Measurements from ENCODE around the gene DEPP1. TPM values are rescaled to one million over a fixed set of nuclear protein-coding genes. Genes with fewer than 3 reads are reported as not detected.

The DEPP1 gene
- total and polyA plus RNA-seq, 2 of the 13 experiments (the other 11 are each of a cell fraction or from before 2014, with no cell fraction given): 14.8 to 270 TPM

GRCh38 chr10:44969854-44970253 lies 8.8 kb downstream of the DEPP1 start:
- in situ Hi-C loops (cut with HindIII; ENCODE audit: extremely low pct_ligation_motif_present, low pct_unique_long_range_greater_than_20kb) (loop anchor here (25.0 kb wide), 1 partner anchor 1558 kb away; the partner anchor contains the start of gene HNRNPF), intact Hi-C loops (cut with micrococcal nuclease; ENCODE audit: unreplicated experiment) (no loop called here)
- peaks cover 39% of the 10 kb centered on the region for H3K79me2 ChIP-seq (ENCODE audit: insufficient read depth, low read length)
- H3K4me3 ChIP-seq (replicated peaks in 1 of 3; ENCODE audit: insufficient read depth in 1 of 3, low read depth in 2 of 3, low read length in 3 of 3): no peak overlapping the region
- peaks cover 19 to 46% of the 10 kb centered on the region in 2 experiments; a peak in 4 of 5 replicates for H3K36me3 ChIP-seq (replicated peaks in 1 of 2; ENCODE audit: control insufficient read depth in 1 of 2, insufficient read depth in 2 of 2, low read length in 2 of 2)
- peaks cover 52% of the 10 kb centered on the region for H3K4me1 ChIP-seq (ENCODE audit: insufficient read depth, low read length)
- no peak overlapping the region for H3K4me2 ChIP-seq (ENCODE audit: low read depth, low read length)
- DNase-seq (ENCODE audit: low spot score) (no peak), FAIRE-seq (no peak), ATAC-seq (no peak)
- POLR2A ChIA-PET: no interaction called here
- H3K9me3 ChIP-seq (ENCODE audit: low read length): no peaks in the 10 kb centered on the region
- no peak overlapping the region for H3K27ac ChIP-seq (ENCODE audit: extremely low read length, insufficient read depth, low read length)
- H3K27me3 ChIP-seq (ENCODE audit: control insufficient read depth in 1 of 2, insufficient read depth in 2 of 2, low read length in 2 of 2): no peaks in the 10 kb centered on the region
- CTCF ChIA-PET (ENCODE audit: low intra/inter-chr PET ratio, low total read pairs): no interaction called here
- peaks cover 15% of the 10 kb centered on the region; the same call in 1 of the 2 replicates for H4K20me1 ChIP-seq (ENCODE audit: insufficient read depth, low read length)
- H3K9ac ChIP-seq (ENCODE audit: insufficient read depth, low read depth, low read length): no peak overlapping the region
- 100% methylated on average over 3 of the region's 9 CpGs for WGBS (ENCODE audit: low lambda C conversion rate)
- H2AFZ ChIP-seq (ENCODE audit: low read length): no peak overlapping the region
- no TSS peak for BruUV-seq (replicated peaks)
- TF ChIP-seq GTF2F1 (IDR thresholded peaks at IDR 0.05; ENCODE audit: low read length) (no peak), DZIP1 (CRISPR knock-in tag; IDR thresholded peaks at IDR 0.05) (no peak), ZNF530 (CRISPR knock-in tag; IDR thresholded peaks at IDR 0.05; ENCODE audit: low read depth) (no peak), TEF (CRISPR knock-in tag; IDR thresholded peaks at IDR 0.05) (no peak), ZNF598 (CRISPR knock-in tag; IDR thresholded peaks at IDR 0.05; ENCODE audit: borderline replicate concordance) (no peak), CHD2 (IDR thresholded peaks at IDR 0.05; ENCODE audit: low read depth, low read length) (no peak), GZF1 (CRISPR knock-in tag; IDR thresholded peaks at IDR 0.05) (no peak), KDM4B (CRISPR knock-in tag; IDR thresholded peaks at IDR 0.05) (no peak), ARHGAP35 (CRISPR knock-in tag; IDR thresholded peaks at IDR 0.05; ENCODE audit: borderline replicate concordance) (no peak), ELF3 (CRISPR knock-in tag; IDR thresholded peaks at IDR 0.05) (no peak), ZHX1 (CRISPR knock-in tag; IDR thresholded peaks at IDR 0.05; ENCODE audit: low read depth) (no peak), ZNF431 (CRISPR knock-in tag; IDR thresholded peaks at IDR 0.05; ENCODE audit: borderline replicate concordance, low read depth) (no peak)
- TF ChIP-seq, protein P1, sequence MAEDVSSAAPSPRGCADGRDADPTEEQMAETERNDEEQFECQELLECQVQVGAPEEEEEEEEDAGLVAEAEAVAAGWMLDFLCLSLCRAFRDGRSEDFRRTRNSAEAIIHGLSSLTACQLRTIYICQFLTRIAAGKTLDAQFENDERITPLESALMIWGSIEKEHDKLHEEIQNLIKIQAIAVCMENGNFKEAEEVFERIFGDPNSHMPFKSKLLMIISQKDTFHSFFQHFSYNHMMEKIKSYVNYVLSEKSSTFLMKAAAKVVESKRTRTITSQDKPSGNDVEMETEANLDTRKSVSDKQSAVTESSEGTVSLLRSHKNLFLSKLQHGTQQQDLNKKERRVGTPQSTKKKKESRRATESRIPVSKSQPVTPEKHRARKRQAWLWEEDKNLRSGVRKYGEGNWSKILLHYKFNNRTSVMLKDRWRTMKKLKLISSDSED (CRISPR knock-in tag; IDR thresholded peaks at IDR 0.05): no peak
- TF ChIP-seq, protein P2, sequence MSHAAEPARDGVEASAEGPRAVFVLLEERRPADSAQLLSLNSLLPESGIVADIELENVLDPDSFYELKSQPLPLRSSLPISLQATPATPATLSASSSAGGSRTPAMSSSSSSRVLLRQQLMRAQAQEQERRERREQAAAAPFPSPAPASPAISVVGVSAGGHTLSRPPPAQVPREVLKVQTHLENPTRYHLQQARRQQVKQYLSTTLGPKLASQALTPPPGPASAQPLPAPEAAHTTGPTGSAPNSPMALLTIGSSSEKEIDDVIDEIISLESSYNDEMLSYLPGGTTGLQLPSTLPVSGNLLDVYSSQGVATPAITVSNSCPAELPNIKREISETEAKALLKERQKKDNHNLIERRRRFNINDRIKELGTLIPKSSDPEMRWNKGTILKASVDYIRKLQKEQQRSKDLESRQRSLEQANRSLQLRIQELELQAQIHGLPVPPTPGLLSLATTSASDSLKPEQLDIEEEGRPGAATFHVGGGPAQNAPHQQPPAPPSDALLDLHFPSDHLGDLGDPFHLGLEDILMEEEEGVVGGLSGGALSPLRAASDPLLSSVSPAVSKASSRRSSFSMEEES (CRISPR knock-in tag; IDR thresholded peaks at IDR 0.05): no peak
